HT1080 (cell line): ENCODE results near the gene SST. TPM values are rescaled to one million over a fixed set of nuclear protein-coding genes. Genes with fewer than 3 reads are reported as not detected.

Experiments
- DNase-seq: peaks from one replicate; pipeline ENCODE4 v3.0.0-alpha.2; 2015; ENCODE audit warnings: low read depth
- polyA plus RNA-seq, 2 experiments: library from polyadenylated mRNA; depleted of rRNA; stranded (reverse); fragments of >200 nt; gene quantifications; 2 replicates each; pipeline ENCODE4 v1.2.3, GENCODE V29; 2015
- total RNA-seq: library from RNA; depleted of rRNA; stranded (reverse); fragments of >200 nt; shearing (Covaris generic); gene quantifications from 2 replicates; pipeline ENCODE4 v1.2.3, GENCODE V29; 2014; rRNA removed

The SST gene
- not detected in 2 replicates for total RNA-seq
- not detected in 2 replicates for polyA plus RNA-seq (2015; cell fraction: cytosol; rRNA removed)
- polyA plus RNA-seq (2015; cell fraction: nucleus; rRNA removed) = not detected in 2 replicates

- DNase-seq = peak; percentile 42
These were observed at the start of gene SST for GRCh38 chr3:187669675-187670504. Gene SST, minus strand, starts transcription at chr3:187670394. Its CDS starts 103 bp downstream, at chr3:187670291.

- DNase-seq = no peak
These were observed 49.6 kb upstream of the SST start for GRCh38 chr3:187719628-187720336.

- DNase-seq = no peak
These were observed 48.6 kb upstream of the SST start for GRCh38 chr3:187718802-187719201.

- DNase-seq = no peak
These were observed 47.4 kb upstream of the SST start for GRCh38 chr3:187717572-187717971.

GRCh38 chr3:187714404-187714979, 44.3 kb upstream of the SST start:
- DNase-seq = peak; percentile 81

GRCh38 chr3:187713504-187713903, 43.3 kb upstream of the SST start:
- peak; percentile 87 for DNase-seq

- DNase-seq = peak; percentile 26
These were observed 39.0 kb upstream of the SST start for GRCh38 chr3:187709155-187709554.

- no peak for DNase-seq
These were observed 38.5 kb upstream of the SST start for GRCh38 chr3:187708696-187709095.

GRCh38 chr3:187706971-187707370, 36.8 kb upstream of the SST start:
- DNase-seq = no peak

- no peak for DNase-seq
These were observed 35.0 kb upstream of the SST start for GRCh38 chr3:187705164-187705563.

- DNase-seq = no peak
These were observed 32.4 kb upstream of the SST start, which contains the start of gene RTP2 for GRCh38 chr3:187702507-187703033. Gene RTP2, minus strand, starts transcription at chr3:187702557. Its CDS starts 429 bp downstream, at chr3:187702128.

GRCh38 chr3:187700249-187700648, 30.1 kb upstream of the SST start:
- no peak for DNase-seq

GRCh38 chr3:187698499-187699399, 28.6 kb upstream of the SST start:
- no peak for DNase-seq

GRCh38 chr3:187696021-187696420, 25.8 kb upstream of the SST start:
- no peak for DNase-seq

GRCh38 chr3:187695449-187695848, 25.3 kb upstream of the SST start:
- no peak for DNase-seq

GRCh38 chr3:187694801-187695200, 24.6 kb upstream of the SST start:
- no peak for DNase-seq

GRCh38 chr3:187693431-187693830, 23.2 kb upstream of the SST start:
- no peak for DNase-seq

- DNase-seq = peak; percentile 21
These were observed 19.8 kb upstream of the SST start for GRCh38 chr3:187689984-187690383.

- DNase-seq = no peak
These were observed 16.6 kb upstream of the SST start for GRCh38 chr3:187686621-187687273.

- no peak for DNase-seq
These were observed 15.8 kb upstream of the SST start for GRCh38 chr3:187685948-187686347.
